GM21447 (cell line): ENCODE measurements around the gene CPN1.
"Not testable (repeated sequence)": the region's sequence is repeated elsewhere in the genome, so short reads cannot be mapped to it uniquely, and the experiment has no call there.

ENCODE experiments used
- ATAC-seq: cut with Tn5 transposase; IDR thresholded peaks from one replicate; pipeline ENCODE4 v1.9.1; 2021; ENCODE audit not compliant: unreplicated experiment

Gene CPN1

DNA sequence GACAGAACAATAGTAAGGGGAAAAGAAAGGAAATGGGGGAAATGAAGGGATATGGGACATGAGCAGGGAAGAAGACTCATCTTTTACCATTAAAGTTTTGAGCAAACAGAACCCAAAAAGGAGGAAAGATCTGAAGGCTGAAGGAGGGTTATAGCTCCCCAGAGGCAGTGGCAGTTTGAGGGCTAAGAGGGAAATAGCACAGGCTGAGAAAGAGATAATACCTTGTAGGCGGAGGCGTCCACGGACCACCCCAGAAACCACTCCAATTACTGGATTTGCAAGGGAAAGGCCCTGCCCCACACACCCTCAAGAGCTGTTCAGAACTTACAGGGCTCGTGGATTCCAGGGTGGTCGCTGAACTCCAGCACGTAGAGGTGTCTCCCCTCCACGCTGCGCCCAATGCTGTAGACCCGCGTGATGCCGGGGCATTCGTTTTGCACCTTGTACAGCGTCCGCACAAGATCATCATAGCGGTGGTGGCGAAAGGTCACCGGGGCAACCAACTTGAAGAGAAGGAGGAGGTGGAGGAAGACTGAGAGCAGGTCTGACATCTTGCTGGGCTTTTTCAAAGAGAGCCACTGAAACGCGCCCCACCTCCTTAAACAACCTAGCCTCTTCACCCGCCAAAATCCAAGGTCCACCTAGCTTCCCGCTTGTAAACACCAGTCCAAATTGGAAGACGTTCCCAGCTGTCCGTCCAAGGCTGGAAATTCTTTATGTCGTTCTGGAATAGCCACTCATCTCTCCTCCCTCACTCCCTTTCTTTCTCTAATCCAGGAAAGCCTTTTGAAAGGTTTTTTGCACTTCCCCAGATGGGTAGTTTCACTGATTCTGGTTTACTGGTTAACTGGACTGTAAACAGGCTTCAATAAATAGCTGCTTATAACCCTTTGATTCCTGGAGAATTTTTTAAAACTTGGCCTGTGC, at the start of gene CPN1:
TSS of gene CPN1 (minus strand) at position 795 of the 927 bp plus-strand sequence. CDS start at position 551, 244 bp downstream.
- no peak for ATAC-seq

DNA sequence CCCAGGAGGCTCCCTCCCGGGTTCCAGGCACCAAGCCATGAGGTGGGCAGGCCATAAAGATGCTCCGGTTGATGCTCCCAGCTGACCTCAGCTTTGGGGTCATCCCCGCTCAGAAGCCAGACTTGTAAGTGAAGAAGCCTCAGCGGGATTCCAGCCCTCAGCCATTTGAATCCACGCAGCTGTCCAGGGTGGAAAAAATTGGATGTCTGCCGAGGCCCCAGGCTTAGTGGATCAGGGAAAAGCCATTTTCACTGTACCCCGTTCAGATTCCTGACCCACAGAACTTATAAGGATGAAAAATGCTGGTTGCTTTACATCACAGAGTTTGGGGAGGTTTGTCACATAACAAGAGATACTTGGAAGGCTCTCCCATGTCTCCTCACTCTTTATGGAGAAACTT, 49.2 kb upstream of the CPN1 start:
- ATAC-seq: no peak

DNA sequence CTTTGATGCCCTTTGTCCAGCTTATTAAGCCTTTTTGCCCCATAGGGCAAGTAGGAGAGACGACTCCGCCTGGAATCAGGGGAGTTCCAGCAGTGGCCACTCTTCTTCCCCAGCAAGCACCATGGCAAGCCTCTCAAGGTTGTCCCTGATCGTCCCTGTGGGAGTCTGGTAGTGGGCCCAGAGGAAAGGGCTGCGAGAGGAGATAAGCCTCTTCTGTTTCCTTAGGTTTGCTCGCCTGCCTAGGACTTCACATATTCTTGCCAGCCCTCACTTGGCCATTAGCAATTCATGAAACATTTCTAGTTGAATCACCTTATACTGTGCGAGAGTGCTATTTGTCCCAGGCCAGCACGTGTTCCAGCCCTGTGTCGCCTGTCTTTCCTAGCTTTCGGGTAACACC, 47.8 kb upstream of the CPN1 start:
- ATAC-seq: no peak

DNA sequence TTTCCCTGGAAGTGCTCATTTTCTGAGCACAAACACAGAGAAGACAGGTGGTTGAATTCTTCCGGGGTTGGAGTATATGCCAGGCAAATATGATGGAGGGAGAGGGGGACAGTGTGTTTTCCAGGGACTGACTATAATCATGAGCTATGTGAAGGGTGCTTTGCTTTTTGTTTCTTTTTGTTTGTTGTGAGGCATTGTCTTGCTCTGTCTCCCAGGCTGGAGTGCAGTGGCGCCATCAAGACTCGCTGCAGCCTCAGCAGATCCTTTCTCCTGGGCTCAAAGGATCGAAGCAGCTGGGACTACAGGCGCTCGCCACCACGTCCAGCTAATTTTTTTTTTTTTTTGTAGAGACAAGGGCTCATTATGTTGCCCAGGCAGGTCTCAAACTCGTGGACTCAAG, 47.3 kb upstream of the CPN1 start:
- ATAC-seq: no peak

DNA sequence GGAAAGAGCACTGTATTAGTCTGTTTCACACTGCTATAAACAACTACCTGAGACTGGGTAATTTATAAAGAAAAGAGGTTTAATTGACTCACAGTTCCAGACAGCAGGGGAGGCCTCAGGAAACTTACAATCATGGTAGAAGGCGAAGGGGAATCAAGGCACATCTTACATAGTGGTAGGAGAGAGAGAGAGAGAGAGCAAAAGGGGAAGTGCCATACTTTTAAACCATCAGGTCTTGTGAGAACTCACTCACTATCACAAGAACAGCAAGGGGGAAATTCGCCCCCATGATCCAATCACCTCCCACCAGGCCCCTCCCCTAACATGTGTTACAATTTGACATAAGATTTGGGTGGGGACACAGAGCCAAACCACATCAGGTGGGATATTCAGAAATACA, 43.7 kb upstream of the CPN1 start:
- ATAC-seq: not testable (repeated sequence)

DNA sequence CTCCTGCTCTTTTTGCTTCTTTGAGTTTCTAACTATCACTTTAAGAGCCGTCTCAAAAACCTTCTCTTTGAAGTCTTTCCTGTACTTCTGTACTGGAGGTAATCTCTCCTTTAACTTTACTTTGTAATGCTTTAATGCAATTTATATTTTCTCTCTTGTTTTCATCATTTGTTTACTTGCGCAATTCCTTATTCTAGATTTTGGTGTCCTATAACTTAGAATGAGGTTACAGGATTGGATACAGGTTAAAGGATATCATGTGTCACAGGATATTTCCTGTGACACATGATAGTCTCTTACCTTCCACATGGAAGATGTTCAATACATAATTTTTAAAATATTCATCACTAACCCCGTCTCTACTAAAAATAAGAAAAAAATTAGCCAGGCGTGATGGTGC, 42.4 kb upstream of the CPN1 start:
- ATAC-seq: no peak

DNA sequence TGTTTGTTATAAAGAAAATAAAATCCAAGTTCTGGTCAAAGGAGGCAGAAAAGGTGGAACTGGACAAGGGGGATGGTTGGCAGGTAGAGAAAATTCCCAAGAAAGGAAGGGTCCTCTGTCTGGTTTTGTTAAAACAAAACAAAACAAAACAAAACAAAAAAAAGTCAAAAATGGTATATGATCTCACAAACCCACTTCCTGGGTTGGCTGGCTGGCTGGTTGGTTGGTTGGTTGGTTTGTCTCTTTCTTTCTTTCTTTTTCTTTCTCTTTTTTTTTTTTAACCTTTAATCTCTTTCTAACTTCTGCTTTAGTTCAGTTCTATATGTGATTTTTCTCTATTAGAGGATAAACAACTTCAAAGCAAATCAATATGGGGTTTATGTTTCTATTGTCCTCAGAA, 41.1 kb upstream of the CPN1 start:
- ATAC-seq: no peak

DNA sequence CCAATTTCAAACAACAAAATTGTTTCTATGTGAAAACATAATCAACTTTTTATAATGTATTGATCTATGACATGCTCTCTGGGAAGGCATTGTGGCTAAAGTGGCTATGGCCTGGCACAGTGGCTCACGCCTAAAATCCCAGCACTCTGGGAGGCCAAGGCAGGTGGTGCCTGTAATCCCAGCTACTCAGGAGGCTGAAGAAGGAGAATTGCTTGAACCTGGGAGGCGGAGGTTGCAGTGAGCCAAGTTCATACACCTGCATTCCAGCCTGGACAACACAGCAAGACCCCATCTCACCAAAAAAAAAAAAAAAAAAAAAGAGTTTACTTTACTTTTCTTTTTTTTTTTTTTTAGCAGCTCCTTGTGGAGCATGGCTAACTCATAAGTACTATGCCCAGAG, 38.9 kb upstream of the CPN1 start:
- no peak for ATAC-seq

DNA sequence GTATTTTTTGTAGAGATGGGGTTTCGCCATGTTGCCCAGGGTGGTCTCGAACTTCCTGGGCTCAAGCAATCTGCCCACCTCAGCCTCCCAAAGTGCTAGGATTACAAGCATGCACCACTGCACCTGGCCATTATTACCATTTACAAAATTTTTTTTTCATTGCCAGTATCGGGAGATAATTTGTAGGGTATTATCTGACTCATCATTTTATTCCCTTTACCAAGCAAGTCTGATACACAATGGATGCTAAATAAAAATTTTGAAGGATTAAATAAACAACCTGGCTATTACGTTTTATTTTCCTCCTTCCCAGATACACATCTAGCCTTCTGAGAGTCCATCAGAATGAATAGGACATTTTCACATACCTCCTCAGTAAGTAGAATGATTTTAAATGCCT, 38.1 kb upstream of the CPN1 start:
- ATAC-seq: no peak

DNA sequence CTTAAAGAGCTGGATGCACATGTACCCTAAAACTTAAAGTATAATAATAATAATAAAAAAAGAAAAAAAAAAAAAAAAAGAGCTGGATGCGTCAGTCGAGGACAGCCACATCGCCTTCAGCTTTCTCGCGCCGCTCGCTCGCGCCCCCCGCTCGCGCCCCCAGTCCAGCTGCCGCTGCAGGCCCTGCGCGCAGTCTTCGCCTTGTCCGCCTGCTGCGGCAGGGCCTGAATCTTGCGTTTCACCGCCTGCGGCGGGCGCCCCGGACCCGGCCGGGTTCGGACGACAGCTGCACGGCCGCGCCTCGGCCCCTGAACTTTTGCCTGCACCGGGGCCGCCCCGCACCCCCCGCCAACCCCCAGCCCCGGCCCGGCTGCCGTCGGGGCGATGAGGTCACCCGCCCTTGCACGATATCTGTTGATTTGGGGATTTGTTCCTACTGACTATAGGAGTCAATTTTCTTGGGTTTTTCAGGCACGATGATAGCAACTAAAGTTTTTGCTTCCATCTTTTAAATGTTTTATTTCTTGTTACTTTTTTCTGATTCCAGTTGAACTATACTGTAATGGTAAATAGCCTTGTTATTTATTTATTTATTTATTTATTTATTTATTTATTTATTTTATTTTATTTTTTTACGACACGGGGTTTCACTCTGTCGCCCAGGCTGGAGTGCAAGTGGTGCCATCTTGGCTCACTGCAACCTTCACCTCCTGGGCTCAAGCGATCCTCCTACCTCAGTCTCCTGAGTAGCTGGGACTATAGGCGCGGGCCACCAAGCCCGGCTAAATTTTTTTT, 33.5 kb upstream of the CPN1 start:
- ATAC-seq: no peak

DNA sequence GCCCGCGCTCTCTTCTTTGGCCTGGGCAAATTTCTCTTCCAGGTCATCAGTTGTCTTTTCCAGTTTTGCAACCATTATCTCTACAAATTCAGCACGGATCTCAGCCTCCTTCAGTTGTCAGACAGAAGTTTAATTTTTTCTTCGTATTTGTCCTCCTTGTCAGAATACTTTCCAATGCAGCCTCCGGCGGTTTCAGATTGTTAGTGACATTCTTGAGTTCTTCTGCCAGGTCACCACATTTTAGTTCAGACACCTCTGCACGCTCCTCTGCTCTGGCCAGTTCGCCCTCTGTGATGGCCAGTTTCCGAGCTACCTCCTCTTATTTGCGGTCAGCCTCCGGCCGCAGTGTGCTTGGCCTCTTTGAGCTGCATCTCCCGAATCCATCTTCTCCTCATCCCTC, 32.8 kb upstream of the CPN1 start:
- no peak for ATAC-seq

DNA sequence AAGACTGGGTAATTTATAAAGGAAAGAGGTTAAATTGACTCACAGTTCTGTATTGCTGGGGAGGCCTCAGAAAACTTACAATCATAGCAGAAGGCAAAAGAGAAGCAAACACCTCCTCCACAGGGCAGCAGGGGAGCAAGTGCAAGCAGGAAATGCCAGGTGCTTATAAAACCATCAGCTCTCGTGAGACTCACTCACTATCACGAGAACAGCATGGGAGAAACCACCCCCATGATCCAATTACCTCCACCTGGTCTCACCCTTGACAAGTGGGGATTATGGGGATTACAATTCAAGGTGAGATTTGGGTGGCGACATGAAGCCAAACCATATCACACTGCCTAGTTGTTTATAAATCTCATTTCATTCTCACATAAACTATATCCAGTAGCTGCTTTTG, 28.0 kb upstream of the CPN1 start:
- ATAC-seq: no peak

DNA sequence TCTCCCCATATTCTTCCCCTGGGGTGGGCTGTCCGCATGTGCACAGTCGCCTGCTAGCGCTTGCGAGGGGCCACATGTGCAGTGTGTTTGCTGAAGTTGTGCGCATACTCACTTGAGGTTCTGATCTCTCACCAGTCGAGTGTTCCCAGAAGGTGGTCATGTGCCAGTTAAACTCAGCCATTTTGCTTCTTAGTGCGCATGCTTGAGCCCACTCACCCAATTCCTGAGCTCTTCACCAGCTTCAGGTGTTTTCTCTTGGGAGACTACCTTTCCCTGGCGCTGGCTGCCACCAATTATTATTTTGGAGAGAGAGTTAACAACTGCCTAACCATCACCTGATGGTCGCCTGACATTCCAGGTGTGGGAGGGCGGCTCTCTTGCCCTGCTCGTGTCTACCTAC, 25.2 kb upstream of the CPN1 start:
- ATAC-seq: no peak

DNA sequence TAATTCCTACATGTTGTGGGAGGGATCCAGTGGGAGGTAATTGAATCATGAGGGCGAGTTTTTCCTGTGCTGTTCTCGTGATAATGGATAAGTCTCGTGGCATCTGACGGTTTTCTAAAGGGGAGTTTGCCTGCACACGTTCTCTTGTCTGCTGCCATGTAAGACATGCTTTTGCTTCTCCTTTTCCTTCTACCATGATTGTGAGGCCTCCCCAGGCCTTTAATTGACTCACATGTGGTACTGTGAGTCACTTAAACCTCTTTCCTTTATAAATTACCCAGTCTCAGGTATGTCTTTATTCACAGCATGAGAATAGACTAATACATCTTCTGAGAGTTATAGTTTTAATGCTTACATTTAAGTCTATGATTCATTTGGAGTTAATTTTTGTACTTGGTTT, 22.6 kb upstream of the CPN1 start:
- no peak for ATAC-seq

DNA sequence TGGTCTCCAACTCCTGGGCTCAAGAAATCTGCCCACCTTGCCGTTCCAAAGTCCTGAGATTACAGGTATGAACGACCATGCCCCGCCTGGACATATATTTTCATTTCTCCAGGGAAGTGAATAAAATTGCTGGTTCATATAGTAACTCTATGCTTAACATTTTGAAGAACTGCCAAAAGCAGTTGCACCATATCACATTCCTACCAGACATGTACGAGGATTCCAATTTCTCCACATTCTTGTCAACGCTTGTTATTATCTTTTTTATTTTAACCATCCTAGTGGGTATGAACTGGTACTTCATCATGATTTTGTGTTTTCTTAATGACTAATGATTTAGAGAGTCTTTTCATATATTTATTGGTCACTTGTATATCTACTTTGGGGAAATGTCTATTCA, 21.9 kb upstream of the CPN1 start:
- no peak for ATAC-seq

DNA sequence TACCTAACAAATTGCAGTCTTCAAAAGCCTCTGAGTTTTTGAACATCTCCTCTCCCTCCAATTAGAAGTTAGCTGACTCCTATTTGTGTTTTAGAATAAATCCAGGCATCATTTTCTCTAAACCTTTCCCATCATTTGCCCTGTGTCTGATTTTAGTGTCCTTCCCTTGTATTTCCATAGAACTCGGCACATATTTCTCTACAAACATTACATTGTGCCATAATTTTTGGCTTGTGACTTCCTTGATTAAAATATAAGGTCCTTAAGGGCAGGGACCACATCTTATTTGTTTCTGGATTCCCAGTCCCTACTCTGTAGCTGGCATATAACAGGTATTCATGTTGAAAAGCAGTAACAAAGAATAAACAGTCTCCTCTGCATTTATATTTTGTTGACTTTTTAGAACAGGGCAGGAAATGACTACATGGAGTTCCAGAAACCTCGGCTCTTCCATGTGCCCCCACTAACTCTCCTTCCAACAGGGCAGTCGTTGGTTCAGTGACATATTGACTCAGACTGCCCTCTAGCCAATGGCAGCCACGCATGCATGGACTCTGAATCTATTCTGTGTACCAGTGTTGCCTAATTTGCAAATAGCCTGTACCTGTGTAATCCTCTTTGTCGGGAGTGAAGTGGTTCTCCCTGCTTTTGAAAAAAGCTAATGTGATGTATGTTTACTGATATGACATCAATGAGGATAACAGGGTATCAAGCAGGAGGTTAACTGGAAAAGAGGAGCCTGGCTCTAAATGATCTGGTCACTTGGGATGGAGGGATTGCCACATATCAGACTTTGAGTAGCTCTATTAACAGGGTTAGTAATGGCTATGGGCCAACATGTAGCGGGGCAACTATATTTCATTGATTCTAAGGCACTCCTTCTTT, 19.8 kb upstream of the CPN1 start:
- ATAC-seq: no peak

DNA sequence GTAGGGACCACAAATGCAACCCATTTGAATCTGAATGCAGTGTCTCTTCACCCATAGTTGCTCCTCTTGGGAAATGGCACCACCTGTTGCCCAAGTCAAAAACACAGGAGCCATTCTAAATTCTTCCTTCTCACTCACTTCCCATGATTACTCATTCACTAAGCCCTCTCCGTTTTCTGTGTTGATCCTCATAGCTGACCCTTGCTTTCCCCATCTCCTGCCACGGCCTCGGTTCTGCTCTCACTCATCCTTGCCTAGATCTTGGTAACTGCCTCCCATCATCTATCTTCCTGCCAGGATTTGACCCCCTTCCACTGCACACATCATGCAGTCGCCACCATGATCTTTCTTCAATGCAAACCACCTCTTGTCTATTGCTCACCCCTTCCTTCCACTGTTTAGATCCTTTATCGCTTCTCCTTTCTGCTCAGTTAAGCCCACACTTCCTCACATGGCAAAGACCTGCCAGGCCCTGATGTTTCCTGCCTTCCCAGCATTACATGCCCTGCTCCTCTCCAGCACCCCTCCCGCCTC, 19.0 kb upstream of the CPN1 start:
- ATAC-seq: no peak

DNA sequence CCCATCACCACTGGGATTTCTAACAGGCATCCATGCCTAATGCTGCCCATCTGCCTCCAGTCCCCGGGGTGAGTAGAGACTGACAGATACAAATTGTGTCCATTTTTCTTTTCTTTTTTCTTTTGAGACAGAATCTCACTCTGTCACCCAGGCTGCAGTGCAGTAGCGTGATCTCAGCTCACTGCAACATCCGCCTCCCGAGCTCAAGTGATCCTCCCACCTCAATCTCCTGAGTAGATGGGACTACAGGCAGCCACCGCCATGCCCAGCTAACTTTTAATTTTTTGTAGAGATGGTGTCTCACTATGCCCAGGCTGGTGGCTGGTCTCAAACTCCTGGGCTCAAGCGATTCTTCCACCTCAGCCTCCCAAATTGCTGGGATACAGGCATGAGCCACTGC, 7.6 kb upstream of the CPN1 start:
- no peak for ATAC-seq

DNA sequence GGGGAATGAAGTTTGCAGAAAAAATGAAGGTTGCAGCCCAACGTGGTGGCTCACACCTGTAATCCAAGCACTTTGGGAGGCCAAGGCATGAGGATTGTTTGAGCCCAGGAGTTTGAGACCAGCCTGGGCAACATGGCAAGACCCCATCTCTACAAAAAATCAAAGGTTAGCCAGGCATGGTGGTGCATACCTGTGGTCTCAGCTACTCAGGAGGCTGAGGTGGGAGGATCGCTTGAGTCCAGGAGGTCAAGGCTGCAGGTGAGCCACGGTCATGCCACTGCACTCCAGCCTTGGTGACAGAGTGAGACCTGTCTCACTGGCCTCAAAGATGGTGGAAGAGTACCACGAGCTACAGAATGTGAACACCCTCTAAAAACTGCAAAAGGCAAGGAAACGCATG, 5.0 kb upstream of the CPN1 start:
- not testable (repeated sequence) for ATAC-seq

DNA sequence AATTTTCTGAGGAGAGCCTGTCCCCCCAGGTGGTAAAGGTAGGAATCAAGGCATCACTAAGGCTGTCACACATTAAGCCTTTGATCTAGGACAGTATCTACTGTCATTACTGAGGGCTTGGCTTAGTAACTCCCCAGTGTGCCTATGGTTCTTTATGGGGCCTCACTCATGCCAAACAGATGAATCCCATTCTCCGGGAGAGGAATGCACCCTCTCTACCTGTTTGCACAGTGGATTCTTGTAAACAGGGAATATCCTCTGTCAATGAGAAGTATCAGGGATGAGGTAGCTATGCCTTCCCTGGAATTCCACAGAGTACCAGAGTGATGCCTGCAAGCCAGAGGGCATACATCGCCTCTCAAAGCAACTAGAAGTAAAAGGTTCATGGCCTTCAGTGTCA, 3.9 kb upstream of the CPN1 start:
- ATAC-seq: no peak

DNA sequence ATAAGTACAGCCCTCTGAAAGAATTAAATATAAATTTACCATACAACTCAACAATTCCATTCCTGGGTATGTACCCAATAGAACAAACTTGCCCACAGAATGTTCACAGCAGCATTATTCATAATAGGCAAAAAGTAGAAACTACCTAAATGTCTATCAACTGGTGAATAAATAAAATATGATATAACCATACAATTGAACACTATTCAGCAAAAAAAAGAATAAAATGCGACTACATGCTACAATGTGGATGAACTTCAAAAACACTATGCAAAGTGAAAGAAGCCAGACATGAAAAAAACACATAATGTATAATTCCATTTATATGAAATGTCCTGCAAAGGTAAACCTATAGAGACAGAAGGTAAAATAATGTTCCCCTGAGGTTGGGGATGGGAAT, 2.0 kb upstream of the CPN1 start:
- no peak for ATAC-seq
